ENCODE data around the gene KRTAP1-1. TPM values are rescaled to one million over a fixed set of nuclear protein-coding genes. Genes with fewer than 3 reads are reported as not detected.
A peak's percentile ranks its signal among the peaks of the same experiment; 100 is the strongest.

Gene KRTAP1-1
- total and polyA plus RNA-seq, 2 of the 4 experiments (the other 2 are of a cell fraction), result 0.90 to 1.2 TPM

DNA sequence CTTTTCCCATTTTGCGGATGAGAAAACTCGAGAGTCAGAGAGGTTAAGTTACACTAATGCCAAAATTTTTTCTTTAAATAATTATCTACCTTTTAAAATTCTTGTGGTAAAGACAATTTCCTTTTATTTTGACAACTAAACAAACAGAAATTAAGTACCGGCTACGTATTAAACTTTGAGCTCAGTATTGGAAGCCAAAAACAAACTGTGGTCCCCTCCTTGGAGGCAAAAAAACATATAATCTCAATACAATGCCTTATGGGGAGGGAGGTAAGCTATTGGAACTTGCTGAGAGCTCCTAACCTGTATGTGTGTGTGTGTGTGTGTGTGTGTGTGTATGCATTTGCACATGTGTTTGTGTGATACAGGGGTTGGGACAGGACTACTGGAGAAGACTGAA is 22.2 kb upstream of the KRTAP1-1 start:
- peak overlapping the region; percentile 91; the same call in 1 of the 2 replicates for H3K18ac ChIP-seq (ENCODE audit: low read depth, low read length)
- H4K20me1 ChIP-seq (ENCODE audit: insufficient read depth, low read length), result no peaks in the 10 kb centered on the region
- dilution Hi-C loops (cut with HindIII; ENCODE audit: low sequenced_read_pairs, unreplicated experiment) (no loop called here), in situ Hi-C loops (cut with MboI; ENCODE audit: low sequenced_read_pairs) (no loop called here), intact Hi-C loops (cut with micrococcal nuclease) (loop anchor here (5.0 kb wide), 3 partner anchors 259 to 584 kb away; no protein-coding TSS in a partner anchor)
- TF ChIP-seq, protein P1, sequence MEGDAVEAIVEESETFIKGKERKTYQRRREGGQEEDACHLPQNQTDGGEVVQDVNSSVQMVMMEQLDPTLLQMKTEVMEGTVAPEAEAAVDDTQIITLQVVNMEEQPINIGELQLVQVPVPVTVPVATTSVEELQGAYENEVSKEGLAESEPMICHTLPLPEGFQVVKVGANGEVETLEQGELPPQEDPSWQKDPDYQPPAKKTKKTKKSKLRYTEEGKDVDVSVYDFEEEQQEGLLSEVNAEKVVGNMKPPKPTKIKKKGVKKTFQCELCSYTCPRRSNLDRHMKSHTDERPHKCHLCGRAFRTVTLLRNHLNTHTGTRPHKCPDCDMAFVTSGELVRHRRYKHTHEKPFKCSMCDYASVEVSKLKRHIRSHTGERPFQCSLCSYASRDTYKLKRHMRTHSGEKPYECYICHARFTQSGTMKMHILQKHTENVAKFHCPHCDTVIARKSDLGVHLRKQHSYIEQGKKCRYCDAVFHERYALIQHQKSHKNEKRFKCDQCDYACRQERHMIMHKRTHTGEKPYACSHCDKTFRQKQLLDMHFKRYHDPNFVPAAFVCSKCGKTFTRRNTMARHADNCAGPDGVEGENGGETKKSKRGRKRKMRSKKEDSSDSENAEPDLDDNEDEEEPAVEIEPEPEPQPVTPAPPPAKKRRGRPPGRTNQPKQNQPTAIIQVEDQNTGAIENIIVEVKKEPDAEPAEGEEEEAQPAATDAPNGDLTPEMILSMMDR (conservative IDR thresholded peaks at IDR 0.05; ENCODE audit: low read depth, low read length), result no peak
- TF ChIP-seq CHD1 (IDR thresholded peaks at IDR 0.05; ENCODE audit: low read depth, low read length), result no peak
- TF ChIP-seq RFX5 (IDR thresholded peaks at IDR 0.05; ENCODE audit: low read depth, low read length), result no peak
- no peak for TF ChIP-seq MXI1 (IDR thresholded peaks at IDR 0.05; ENCODE audit: borderline replicate concordance, low read depth, low read length)
- TF ChIP-seq CEBPB (IDR thresholded peaks at IDR 0.05; ENCODE audit: low read depth, low read length), result no peak
- TF ChIP-seq, protein P2, sequence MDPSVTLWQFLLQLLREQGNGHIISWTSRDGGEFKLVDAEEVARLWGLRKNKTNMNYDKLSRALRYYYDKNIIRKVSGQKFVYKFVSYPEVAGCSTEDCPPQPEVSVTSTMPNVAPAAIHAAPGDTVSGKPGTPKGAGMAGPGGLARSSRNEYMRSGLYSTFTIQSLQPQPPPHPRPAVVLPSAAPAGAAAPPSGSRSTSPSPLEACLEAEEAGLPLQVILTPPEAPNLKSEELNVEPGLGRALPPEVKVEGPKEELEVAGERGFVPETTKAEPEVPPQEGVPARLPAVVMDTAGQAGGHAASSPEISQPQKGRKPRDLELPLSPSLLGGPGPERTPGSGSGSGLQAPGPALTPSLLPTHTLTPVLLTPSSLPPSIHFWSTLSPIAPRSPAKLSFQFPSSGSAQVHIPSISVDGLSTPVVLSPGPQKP (IDR thresholded peaks at IDR 0.05; ENCODE audit: borderline replicate concordance, low read depth, low read length), result no peak
- no peak for TF ChIP-seq MAZ (IDR thresholded peaks at IDR 0.05; ENCODE audit: borderline replicate concordance, low read depth, low read length)
- TF ChIP-seq FOS (IDR thresholded peaks at IDR 0.05; ENCODE audit: low read depth, low read length), result no peak
- no peak for TF ChIP-seq MAFK (IDR thresholded peaks at IDR 0.05; ENCODE audit: low read depth, low read length)
- TF ChIP-seq RCOR1 (IDR thresholded peaks at IDR 0.05; ENCODE audit: insufficient replicate concordance, low read length), result no peak
- TF ChIP-seq NFE2L2 (IDR thresholded peaks at IDR 0.05; ENCODE audit: low read depth, low read length), result no peak
- no peak for TF ChIP-seq BHLHE40 (IDR thresholded peaks at IDR 0.05; ENCODE audit: low read depth, low read length)
- peak overlapping the region; percentile 98 for H2AK5ac ChIP-seq (ENCODE audit: low read depth, low read length)
- no peaks in the 10 kb centered on the region for H3K79me1 ChIP-seq (ENCODE audit: low read depth in 1 of 2, low read length in 2 of 2)
- ChIA-PET CTCF (interaction anchor here (0.6 kb wide), 1 partner anchor 491 kb away, joined by 3 read pairs; no protein-coding TSS in a partner anchor), POLR2A (ENCODE audit: unreplicated experiment) (no interaction called here)
- no peaks in the 10 kb centered on the region for H3K36me3 ChIP-seq (ENCODE audit: control insufficient read depth, insufficient read depth, low read length)
- H2BK120ac ChIP-seq (ENCODE audit: low read depth, low read length), result peak overlapping the region; percentile 97
- no CpG with 5 or more reads among the region's 4 CpGs for WGBS, 2 experiments (ENCODE audit: extremely low coverage in 2 of 2, insufficient read length in 1 of 2)
- no peak overlapping the region for H2AK9ac ChIP-seq (replicated peaks; ENCODE audit: low read depth, low read length, poor library complexity)
- H2BK15ac ChIP-seq (ENCODE audit: low read depth, low read length), result peak overlapping the region; percentile 98; the same call in 2 of the 3 replicates
- H3K4me1 ChIP-seq (ENCODE audit: control insufficient read depth, insufficient read depth, low read length), result peaks cover 20% of the 10 kb centered on the region
- no peak overlapping the region for H3K4me3 ChIP-seq (ENCODE audit: insufficient read depth, low read depth, low read length)
- BruUV-seq (replicated peaks), result no TSS peak
- H2AFZ ChIP-seq (replicated peaks; ENCODE audit: low read length, poor library complexity), result no peak overlapping the region
- H3K27me3 ChIP-seq (ENCODE audit: control insufficient read depth, insufficient read depth, low read length), result no peaks in the 10 kb centered on the region
- peak overlapping the region; percentile 94 for H3K4ac ChIP-seq (ENCODE audit: low read depth, low read length)
- H2BK5ac ChIP-seq (ENCODE audit: low read depth, low read length, poor library complexity, severe bottlenecking), result peak overlapping the region; percentile 98
- peak overlapping the region; percentile 98 for H4K91ac ChIP-seq (ENCODE audit: insufficient read depth, low read depth, low read length)
- H3K14ac ChIP-seq (replicated peaks; ENCODE audit: low read depth, low read length), result peak overlapping the region; percentile 88
- no peak overlapping the region for H3K9ac ChIP-seq (ENCODE audit: low read depth, low read length)
- H3K4me2 ChIP-seq (ENCODE audit: low read depth, low read length), result no peak overlapping the region
- peak overlapping the region; percentile 79; the same call in 1 of the 2 replicates for H3K23ac ChIP-seq (ENCODE audit: low read depth, low read length)
- H3K9me3 ChIP-seq (ENCODE audit: control insufficient read depth, insufficient read depth, low read length), result no peaks in the 10 kb centered on the region
- H4K8ac ChIP-seq (ENCODE audit: low read depth in 2 of 2, low read length in 2 of 2), result peak overlapping the region; percentile 86
- H3K27ac ChIP-seq (ENCODE audit: insufficient read depth, low read length), result no peak overlapping the region
- peak overlapping the region; percentile 98 for H2BK20ac ChIP-seq (ENCODE audit: low read depth, low read length)
- DNase-seq (no peak), ATAC-seq (ENCODE audit: low read depth) (no peak)
- H3K9me1 ChIP-seq (ENCODE audit: insufficient read depth, low read length), result peaks cover 9% of the 10 kb centered on the region
- 0 out of 2 replicates have a peak overlapping the region, but pooled peaks have one; percentile 46 for H3K56ac ChIP-seq (ENCODE audit: extremely low read depth, insufficient read depth, low read length)
- H4K5ac ChIP-seq (ENCODE audit: low read depth, low read length), result peak overlapping the region; percentile 73; the same call in 1 of the 2 replicates
